GM23248 (cell line): Measurements from ENCODE around the gene GALNT14. TPM values are rescaled to one million over a fixed set of nuclear protein-coding genes. Genes with fewer than 3 reads are reported as not detected.

Source experiments
- DNase-seq: peaks from one replicate; pipeline ENCODE4 v3.0.0-alpha.2; 2015
- H2AFZ ChIP-seq: fragments of 200-600 bp; sonication (generic); 2 replicates; pipeline ENCODE4 v1.6.1; 2016; ENCODE audit warnings: antibody characterized with exemption
- H3F3A ChIP-seq: fragments of 200-600 bp; sonication (generic); 2 replicates; pipeline ENCODE4 v1.6.1; 2016; ENCODE audit warnings: mild to moderate bottlenecking, antibody characterized with exemption, mixed run types; ENCODE audit not compliant: insufficient read depth
- H3K27ac ChIP-seq: fragments of 200-600 bp; sonication (generic); 2 replicates; pipeline ENCODE4 v1.5.1; 2016; ENCODE audit warnings: mild to moderate bottlenecking
- H3K27me3 ChIP-seq: fragments of 200-600 bp; sonication (generic); replicated peaks from 2 replicates; pipeline ENCODE4 v1.6.1; 2016; ENCODE audit warnings: mild to moderate bottlenecking; ENCODE audit not compliant: insufficient read depth
- H3K36me3 ChIP-seq: fragments of 200-600 bp; sonication (generic); 2 replicates; pipeline ENCODE4 v1.6.1; 2016; ENCODE audit warnings: low read depth, mild to moderate bottlenecking
- H3K4me1 ChIP-seq: fragments of 200-600 bp; sonication (generic); 2 replicates; pipeline ENCODE4 v1.6.1; 2016; ENCODE audit warnings: mild to moderate bottlenecking; ENCODE audit not compliant: insufficient read depth
- H3K4me2 ChIP-seq: fragments of 200-600 bp; sonication (generic); one replicate; pipeline ENCODE4 v1.6.1; 2016; ENCODE audit warnings: mild to moderate bottlenecking; ENCODE audit not compliant: unreplicated experiment
- H3K4me3 ChIP-seq: fragments of 200-600 bp; sonication (generic); 2 replicates; pipeline ENCODE4 v1.5.1; 2016; ENCODE audit warnings: mild to moderate bottlenecking
- H3K79me2 ChIP-seq: fragments of 200-600 bp; sonication (generic); 2 replicates; pipeline ENCODE4 v1.6.1; 2016; ENCODE audit warnings: mild to moderate bottlenecking; ENCODE audit not compliant: insufficient read depth
- H3K9ac ChIP-seq: fragments of 200-600 bp; sonication (generic); 2 replicates; pipeline ENCODE4 v1.6.1; 2016; ENCODE audit warnings: mild to moderate bottlenecking
- H3K9me2 ChIP-seq: fragments of 200-600 bp; sonication (generic); 2 replicates; pipeline ENCODE4 v1.6.1; 2016; ENCODE audit warnings: mixed run types, mild to moderate bottlenecking, moderate library complexity; ENCODE audit not compliant: insufficient read depth
- H3K9me3 ChIP-seq: fragments of 200-600 bp; sonication (generic); one replicate; pipeline ENCODE4 v1.6.1; 2017; ENCODE audit warnings: low read depth
- H4K20me1 ChIP-seq: fragments of 200-600 bp; sonication (generic); 2 replicates; pipeline ENCODE4 v1.6.0; 2016; ENCODE audit not compliant: insufficient read depth
- EZH2 ChIP-seq: fragments of 200-600 bp; sonication (generic); IDR thresholded peaks from 2 replicates; pipeline ENCODE4 v1.6.1; 2018; ENCODE audit warnings: antibody characterized with exemption, mild to moderate bottlenecking; ENCODE audit not compliant: insufficient read depth, poor library complexity, severe bottlenecking
- EZH2phosphoT487 ChIP-seq: fragments of 200-600 bp; sonication (generic); IDR thresholded peaks from 2 replicates; pipeline ENCODE4 v1.6.1; 2018; ENCODE audit warnings: antibody characterized with exemption, moderate library complexity, mild to moderate bottlenecking, low read depth; ENCODE audit not compliant: insufficient read depth
- WGBS, 2 experiments: methylation state at CpG; one replicate each; pipeline ENCODE4 v1.1.6; 2015 to 2017; ENCODE audit warnings: low lambda C conversion rate in 2 of 2, low coverage in 1 of 2; ENCODE audit errors: missing lambda C conversion rate in 2 of 2; 5-methylcytosine and 5-hydroxymethylcytosine counted together
- in situ Hi-C: fragments of 300-500 bp; cut with MboI; formaldehyde crosslinking; loops from 2 replicates; pipeline ENCODE4 v1.15.0; 2020
- polyA plus RNA-seq: library from polyadenylated mRNA; unstranded; fragments of >200 nt; fragmentation: Nextera tagmentation; extraction: Ambion mirVana; gene quantifications from 2 replicates; pipeline ENCODE4 v1.2.1, GENCODE V29; 2016
- total RNA-seq: library from RNA; depleted of rRNA; stranded (reverse); fragments of >200 nt; shearing (Covaris generic); gene quantifications from 2 replicates; pipeline ENCODE4 v1.2.3, GENCODE V29; 2014

Gene GALNT14
- total and polyA plus RNA-seq, 2 experiments from 2014 or later: 3.2 to 3.5 TPM

DNA sequence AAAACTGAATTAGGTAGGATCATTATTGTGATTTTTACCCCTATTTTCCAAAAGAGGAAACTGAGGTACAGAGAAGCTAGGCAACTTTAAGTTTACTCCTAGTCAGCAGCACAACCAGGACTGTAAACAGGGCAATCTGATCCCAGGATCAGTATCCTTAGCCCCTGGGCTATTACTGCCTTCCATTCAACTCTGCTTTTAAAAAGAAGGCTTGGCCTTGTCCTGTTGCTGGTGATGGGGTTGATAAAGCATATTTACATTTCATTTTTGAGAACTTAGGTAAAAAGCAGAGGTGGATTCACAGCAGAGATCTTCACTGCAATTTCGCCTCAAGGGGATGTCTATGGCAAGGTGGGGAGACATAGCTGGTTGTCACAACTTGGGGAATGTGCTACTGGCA lies 148.5 kb downstream of the GALNT14 start:
- no peak overlapping the region for H3K4me3 ChIP-seq
- H3K4me1 ChIP-seq: no peaks in the 10 kb centered on the region
- no peak overlapping the region for H2AFZ ChIP-seq
- WGBS, 2 experiments: 62 to 65% methylated on average over 1 of the region's 1 CpG
- no peaks in the 10 kb centered on the region for H3F3A ChIP-seq
- in situ Hi-C loops: no loop called here
- H3K9me3 ChIP-seq: no peaks in the 10 kb centered on the region
- H3K36me3 ChIP-seq: no peaks in the 10 kb centered on the region
- TF ChIP-seq EZH2phosphoT487 (no peak), EZH2 (no peak)
- H4K20me1 ChIP-seq: no peaks in the 10 kb centered on the region
- no peak overlapping the region for H3K9ac ChIP-seq
- DNase-seq: no peak
- H3K9me2 ChIP-seq: no peaks in the 10 kb centered on the region
- H3K79me2 ChIP-seq: no peaks in the 10 kb centered on the region
- H3K4me2 ChIP-seq: no peak overlapping the region
- H3K27ac ChIP-seq: no peak overlapping the region
- H3K27me3 ChIP-seq: no peaks in the 10 kb centered on the region

DNA sequence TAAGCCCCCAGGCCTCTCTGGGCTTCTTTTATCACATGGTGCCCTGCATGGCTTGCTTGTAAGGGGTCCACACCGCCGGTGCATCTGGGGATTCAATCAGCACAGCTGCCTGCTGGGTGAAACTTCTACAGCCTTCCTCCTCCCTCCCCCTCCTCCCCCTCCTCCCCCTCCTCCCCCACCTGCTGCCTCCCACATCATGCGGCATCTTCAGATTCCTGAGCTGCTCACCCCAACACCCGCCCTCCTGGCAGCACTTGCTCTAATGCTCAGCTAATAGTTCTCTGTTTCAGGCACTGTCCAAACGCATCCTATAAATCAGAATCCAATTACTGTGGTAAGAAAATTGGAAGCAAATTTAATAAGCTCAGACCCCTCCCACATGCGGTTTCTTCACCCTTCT lies 150.7 kb downstream of the GALNT14 start:
- WGBS, 2 experiments: 59 to 62% methylated on average over 5 to 6 of the region's 6 CpGs
- Histone ChIP-seq H4K20me1 (no peaks in the 10 kb centered on the region), H3K27ac (no peak overlapping the region), H3K4me3 (no peak overlapping the region), H3K9ac (no peak overlapping the region), H3K27me3 (no peaks in the 10 kb centered on the region), H2AFZ (no peak overlapping the region), H3K79me2 (no peaks in the 10 kb centered on the region), H3F3A (no peaks in the 10 kb centered on the region), H3K9me2 (no peaks in the 10 kb centered on the region), H3K9me3 (no peaks in the 10 kb centered on the region), H3K4me2 (no peak overlapping the region), H3K4me1 (no peaks in the 10 kb centered on the region), H3K36me3 (no peaks in the 10 kb centered on the region)
- no peak for TF ChIP-seq EZH2
- no peak for DNase-seq
- in situ Hi-C loops: no loop called here

- H3K9ac ChIP-seq: no peak overlapping the region
- no peak overlapping the region for H2AFZ ChIP-seq
- H3K9me3 ChIP-seq: no peaks in the 10 kb centered on the region
- H4K20me1 ChIP-seq: no peaks in the 10 kb centered on the region
- H3K36me3 ChIP-seq: no peaks in the 10 kb centered on the region
- H3F3A ChIP-seq: no peaks in the 10 kb centered on the region
- no peaks in the 10 kb centered on the region for H3K79me2 ChIP-seq
- no peak overlapping the region for H3K4me3 ChIP-seq
- in situ Hi-C loops: no loop called here
- 74 to 78% methylated on average over 5 of the region's 5 CpGs for WGBS, 2 experiments
- no peaks in the 10 kb centered on the region for H3K9me2 ChIP-seq
- no peak for TF ChIP-seq EZH2phosphoT487
- no peak for TF ChIP-seq EZH2
- no peaks in the 10 kb centered on the region for H3K4me1 ChIP-seq
- no peak overlapping the region for H3K4me2 ChIP-seq
- no peak overlapping the region for H3K27ac ChIP-seq
- no peaks in the 10 kb centered on the region for H3K27me3 ChIP-seq
- no peak for DNase-seq
These were observed 152.0 kb downstream of the GALNT14 start for GRCh38 chr2:30986231-30986580.

- no peaks in the 10 kb centered on the region for H4K20me1 ChIP-seq
- H3K79me2 ChIP-seq: no peaks in the 10 kb centered on the region
- no peaks in the 10 kb centered on the region for H3K9me3 ChIP-seq
- no peak overlapping the region for H3K4me2 ChIP-seq
- no peak overlapping the region for H3K4me3 ChIP-seq
- H3K9ac ChIP-seq: no peak overlapping the region
- H3K9me2 ChIP-seq: no peaks in the 10 kb centered on the region
- TF ChIP-seq EZH2phosphoT487 (no peak), EZH2 (no peak)
- no peak overlapping the region for H2AFZ ChIP-seq
- DNase-seq: no peak
- in situ Hi-C loops: no loop called here
- H3K36me3 ChIP-seq: no peaks in the 10 kb centered on the region
- H3F3A ChIP-seq: no peaks in the 10 kb centered on the region
- H3K27ac ChIP-seq: no peak overlapping the region
- no peaks in the 10 kb centered on the region for H3K4me1 ChIP-seq
- H3K27me3 ChIP-seq: no peaks in the 10 kb centered on the region
- WGBS, 2 experiments: 73 to 76% methylated on average over 9 of the region's 9 CpGs
These were observed 152.6 kb downstream of the GALNT14 start for GRCh38 chr2:30985493-30986230.

- Histone ChIP-seq H2AFZ (no peak overlapping the region), H4K20me1 (no peaks in the 10 kb centered on the region), H3K4me2 (no peak overlapping the region), H3K9me2 (no peaks in the 10 kb centered on the region), H3K27me3 (no peaks in the 10 kb centered on the region), H3K9me3 (no peaks in the 10 kb centered on the region), H3K36me3 (no peaks in the 10 kb centered on the region), H3F3A (no peaks in the 10 kb centered on the region), H3K4me3 (no peak overlapping the region), H3K79me2 (no peaks in the 10 kb centered on the region), H3K4me1 (peaks cover 8% of the 10 kb centered on the region), H3K27ac (no peak overlapping the region), H3K9ac (no peak overlapping the region)
- in situ Hi-C loops: no loop called here
- 12 to 21% methylated on average over 2 of the region's 2 CpGs for WGBS, 2 experiments
- TF ChIP-seq EZH2phosphoT487 (no peak), EZH2 (no peak)
- no peak for DNase-seq
These were observed 154.1 kb downstream of the GALNT14 start for GRCh38 chr2:30984148-30984547.
